ENCODE measurements around the gene CUX1.

- TF ChIP-seq POLR2A (IDR thresholded peaks at IDR 0.05) (no peak), CTCF (IDR thresholded peaks at IDR 0.05) (no peak)
Measured at GRCh38 chr7:101998906-101999240, 181.4 kb downstream of the CUX1 start.
